Measurements from ENCODE around the gene SSTR4. TPM values are rescaled to one million over a fixed set of nuclear protein-coding genes. Genes with fewer than 3 reads are reported as not detected.

Gene SSTR4
- polyA plus RNA-seq, 2 of the 4 experiments (the other 2 are of a cell fraction), result 0.08 TPM; not detected in 1

DNA sequence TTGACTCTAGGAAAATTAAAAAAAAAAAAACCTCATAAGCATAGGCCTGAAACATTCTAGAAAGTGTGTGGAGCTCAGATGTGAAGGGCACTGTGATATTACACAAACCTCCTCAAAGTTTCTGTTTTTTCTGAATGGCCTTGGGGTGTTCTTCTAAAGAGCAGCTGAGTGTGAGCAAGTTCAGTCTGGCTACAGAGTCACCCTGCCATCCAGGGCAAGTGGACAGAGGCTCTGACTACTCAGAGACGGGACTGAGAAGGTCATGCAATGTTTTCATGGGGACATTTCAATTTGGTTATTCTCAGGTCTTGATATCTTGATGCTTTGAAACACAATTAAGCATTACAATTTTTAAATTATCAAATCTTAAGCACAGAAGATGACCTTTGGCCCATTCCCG lies 36.6 kb upstream of the SSTR4 start:
- Histone ChIP-seq H3K27ac (peak overlapping the region; percentile 89), H3K4me3 (no peak overlapping the region), H3K4me1 (peaks cover 22% of the 10 kb centered on the region), H3K4me2 (no peak overlapping the region), H3K9me3 (peaks cover 7% of the 10 kb centered on the region; the same call in 1 of the 3 replicates)
- POLR2A ChIA-PET, result no interaction called here
- no peak for DNase-seq (ENCODE audit: low read depth in 1 of 2, low spot score in 1 of 2)
- no peak for FAIRE-seq
- CTCF ChIA-PET, result interaction anchor here (0.6 to 3.4 kb wide), 7 partner anchors 18 to 307 kb away, joined by 3 to 10 read pairs (median 3); partner anchors contain the start of gene THBD
- no peak for TF ChIP-seq NFE2L2 (conservative IDR thresholded peaks at IDR 0.05; ENCODE audit: low read length)
- TF ChIP-seq RARB (CRISPR knock-in tag; IDR thresholded peaks at IDR 0.05), result no peak
- TF ChIP-seq FOSL2 (IDR thresholded peaks at IDR 0.05), result no peak
- no peak for TF ChIP-seq FOSL2 (CRISPR knock-in tag; IDR thresholded peaks at IDR 0.05)
- TF ChIP-seq NR3C1 (IDR thresholded peaks at IDR 0.05), result no peak
- TF ChIP-seq CHD2 (IDR thresholded peaks at IDR 0.05; ENCODE audit: low read length, partially characterized antibody), result no peak
- no peak for TF ChIP-seq CTCF (IDR thresholded peaks at IDR 0.05)
- no peak for TF ChIP-seq HOXB13 (CRISPR knock-in tag; IDR thresholded peaks at IDR 0.05; ENCODE audit: low read depth)
- TF ChIP-seq, protein P1, sequence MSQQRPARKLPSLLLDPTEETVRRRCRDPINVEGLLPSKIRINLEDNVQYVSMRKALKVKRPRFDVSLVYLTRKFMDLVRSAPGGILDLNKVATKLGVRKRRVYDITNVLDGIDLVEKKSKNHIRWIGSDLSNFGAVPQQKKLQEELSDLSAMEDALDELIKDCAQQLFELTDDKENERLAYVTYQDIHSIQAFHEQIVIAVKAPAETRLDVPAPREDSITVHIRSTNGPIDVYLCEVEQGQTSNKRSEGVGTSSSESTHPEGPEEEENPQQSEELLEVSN (IDR thresholded peaks at IDR 0.05; ENCODE audit: borderline replicate concordance, low read depth), result no peak
- TF ChIP-seq ZSCAN20 (CRISPR knock-in tag; IDR thresholded peaks at IDR 0.05), result no peak
- TF ChIP-seq POLR2A (IDR thresholded peaks at IDR 0.05; ENCODE audit: low read length), result no peak
- no peak for TF ChIP-seq SREBF2 (IDR thresholded peaks at IDR 0.05)
- TF ChIP-seq RNF2 (IDR thresholded peaks at IDR 0.05; ENCODE audit: borderline replicate concordance, low read depth), result no peak
- TF ChIP-seq ZC3H11A (IDR thresholded peaks at IDR 0.05), result no peak
- TF ChIP-seq HOXA7 (CRISPR knock-in tag; IDR thresholded peaks at IDR 0.05), result no peak
- WGBS (ENCODE audit: missing lambda C conversion rate), result 89% methylated on average over 2 of the region's 2 CpGs
- no peak for ATAC-seq

GRCh38 chr20:22999756-23000155 lies 35.4 kb upstream of the SSTR4 start:
- peak overlapping the region; percentile 44 for H3K4me2 ChIP-seq
- 0 out of 3 replicates have a peak, but pooled peaks cover under 1% of the 10 kb centered on the region for H3K9me3 ChIP-seq
- FAIRE-seq (peak; percentile 98), DNase-seq (ENCODE audit: low read depth in 1 of 2, low spot score in 1 of 2) (peak; percentile 47 to 84), ATAC-seq (peak; percentile 57 to 87; a peak in 4 of 6 replicates)
- H3K4me3 ChIP-seq, result no peak overlapping the region
- POLR2A ChIA-PET, result interaction anchor here (0.6 to 1.3 kb wide), 3 partner anchors 37 to 224 kb away, joined by 3 to 4 read pairs (median 4); no protein-coding TSS in a partner anchor
- WGBS (ENCODE audit: missing lambda C conversion rate), result 4% methylated on average over 4 of the region's 4 CpGs
- CTCF ChIA-PET, result interaction anchor here (0.8 to 3.5 kb wide), 13 partner anchors 10 to 308 kb away, joined by 3 to 16 read pairs (median 3); partner anchors contain the start of gene THBD
- peak overlapping the region; percentile 89 for H3K27ac ChIP-seq
- peaks cover 22% of the 10 kb centered on the region for H3K4me1 ChIP-seq
- no peak for TF ChIP-seq KDM5A (IDR thresholded peaks at IDR 0.05)
- TF ChIP-seq RCOR1 (IDR thresholded peaks at IDR 0.05; ENCODE audit: low read depth, low read length), result no peak
- TF ChIP-seq GATA3 (IDR thresholded peaks at IDR 0.05; ENCODE audit: borderline replicate concordance), result peak; percentile 67; the same call in 1 of the 2 replicates
- TF ChIP-seq, protein P2, sequence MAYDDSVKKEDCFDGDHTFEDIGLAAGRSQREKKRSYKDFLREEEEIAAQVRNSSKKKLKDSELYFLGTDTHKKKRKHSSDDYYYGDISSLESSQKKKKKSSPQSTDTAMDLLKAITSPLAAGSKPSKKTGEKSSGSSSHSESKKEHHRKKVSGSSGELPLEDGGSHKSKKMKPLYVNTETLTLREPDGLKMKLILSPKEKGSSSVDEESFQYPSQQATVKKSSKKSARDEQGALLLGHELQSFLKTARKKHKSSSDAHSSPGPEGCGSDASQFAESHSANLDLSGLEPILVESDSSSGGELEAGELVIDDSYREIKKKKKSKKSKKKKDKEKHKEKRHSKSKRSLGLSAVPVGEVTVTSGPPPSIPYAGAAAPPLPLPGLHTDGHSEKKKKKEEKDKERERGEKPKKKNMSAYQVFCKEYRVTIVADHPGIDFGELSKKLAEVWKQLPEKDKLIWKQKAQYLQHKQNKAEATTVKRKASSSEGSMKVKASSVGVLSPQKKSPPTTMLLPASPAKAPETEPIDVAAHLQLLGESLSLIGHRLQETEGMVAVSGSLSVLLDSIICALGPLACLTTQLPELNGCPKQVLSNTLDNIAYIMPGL (CRISPR knock-in tag; IDR thresholded peaks at IDR 0.05; ENCODE audit: borderline replicate concordance), result no peak
- no peak for TF ChIP-seq RARB (CRISPR knock-in tag; IDR thresholded peaks at IDR 0.05)
- TF ChIP-seq BCL3 (IDR thresholded peaks at IDR 0.05), result peak; percentile 63; the same call in 1 of the 3 replicates
- no peak; a peak in 2 of 5 replicates for TF ChIP-seq RAD21 (conservative IDR thresholded peaks at IDR 0.05 in 1 of 2, IDR thresholded peaks at IDR 0.05 in 1 of 2)
- TF ChIP-seq, protein P3, sequence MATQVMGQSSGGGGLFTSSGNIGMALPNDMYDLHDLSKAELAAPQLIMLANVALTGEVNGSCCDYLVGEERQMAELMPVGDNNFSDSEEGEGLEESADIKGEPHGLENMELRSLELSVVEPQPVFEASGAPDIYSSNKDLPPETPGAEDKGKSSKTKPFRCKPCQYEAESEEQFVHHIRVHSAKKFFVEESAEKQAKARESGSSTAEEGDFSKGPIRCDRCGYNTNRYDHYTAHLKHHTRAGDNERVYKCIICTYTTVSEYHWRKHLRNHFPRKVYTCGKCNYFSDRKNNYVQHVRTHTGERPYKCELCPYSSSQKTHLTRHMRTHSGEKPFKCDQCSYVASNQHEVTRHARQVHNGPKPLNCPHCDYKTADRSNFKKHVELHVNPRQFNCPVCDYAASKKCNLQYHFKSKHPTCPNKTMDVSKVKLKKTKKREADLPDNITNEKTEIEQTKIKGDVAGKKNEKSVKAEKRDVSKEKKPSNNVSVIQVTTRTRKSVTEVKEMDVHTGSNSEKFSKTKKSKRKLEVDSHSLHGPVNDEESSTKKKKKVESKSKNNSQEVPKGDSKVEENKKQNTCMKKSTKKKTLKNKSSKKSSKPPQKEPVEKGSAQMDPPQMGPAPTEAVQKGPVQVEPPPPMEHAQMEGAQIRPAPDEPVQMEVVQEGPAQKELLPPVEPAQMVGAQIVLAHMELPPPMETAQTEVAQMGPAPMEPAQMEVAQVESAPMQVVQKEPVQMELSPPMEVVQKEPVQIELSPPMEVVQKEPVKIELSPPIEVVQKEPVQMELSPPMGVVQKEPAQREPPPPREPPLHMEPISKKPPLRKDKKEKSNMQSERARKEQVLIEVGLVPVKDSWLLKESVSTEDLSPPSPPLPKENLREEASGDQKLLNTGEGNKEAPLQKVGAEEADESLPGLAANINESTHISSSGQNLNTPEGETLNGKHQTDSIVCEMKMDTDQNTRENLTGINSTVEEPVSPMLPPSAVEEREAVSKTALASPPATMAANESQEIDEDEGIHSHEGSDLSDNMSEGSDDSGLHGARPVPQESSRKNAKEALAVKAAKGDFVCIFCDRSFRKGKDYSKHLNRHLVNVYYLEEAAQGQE (IDR thresholded peaks at IDR 0.05), result no peak
- TF ChIP-seq SREBF2 (IDR thresholded peaks at IDR 0.05), result no peak
- TF ChIP-seq POLR2AphosphoS2 (conservative IDR thresholded peaks at IDR 0.05; ENCODE audit: low read length), result no peak
- TF ChIP-seq FOSL2 (IDR thresholded peaks at IDR 0.05), result peak; percentile 60
- peak; percentile 50 for TF ChIP-seq FOSL2 (CRISPR knock-in tag; IDR thresholded peaks at IDR 0.05)
- peak; percentile 43; the same call in 1 of the 2 replicates for TF ChIP-seq HOXB5 (CRISPR knock-in tag; IDR thresholded peaks at IDR 0.05)
- peak; percentile 38; the same call in 1 of the 3 replicates for TF ChIP-seq SMC3 (IDR thresholded peaks at IDR 0.05)
- TF ChIP-seq FOXS1 (CRISPR knock-in tag; IDR thresholded peaks at IDR 0.05), result no peak
- no peak for TF ChIP-seq NPAS2 (CRISPR knock-in tag; IDR thresholded peaks at IDR 0.05; ENCODE audit: borderline replicate concordance)
- TF ChIP-seq CHD2 (IDR thresholded peaks at IDR 0.05; ENCODE audit: low read length, partially characterized antibody), result no peak
- TF ChIP-seq, protein P1 (IDR thresholded peaks at IDR 0.05; ENCODE audit: borderline replicate concordance, low read depth), result peak; percentile 69; the same call in 1 of the 2 replicates
